ENCODE measurements around the gene SLC36A4.

DNA sequence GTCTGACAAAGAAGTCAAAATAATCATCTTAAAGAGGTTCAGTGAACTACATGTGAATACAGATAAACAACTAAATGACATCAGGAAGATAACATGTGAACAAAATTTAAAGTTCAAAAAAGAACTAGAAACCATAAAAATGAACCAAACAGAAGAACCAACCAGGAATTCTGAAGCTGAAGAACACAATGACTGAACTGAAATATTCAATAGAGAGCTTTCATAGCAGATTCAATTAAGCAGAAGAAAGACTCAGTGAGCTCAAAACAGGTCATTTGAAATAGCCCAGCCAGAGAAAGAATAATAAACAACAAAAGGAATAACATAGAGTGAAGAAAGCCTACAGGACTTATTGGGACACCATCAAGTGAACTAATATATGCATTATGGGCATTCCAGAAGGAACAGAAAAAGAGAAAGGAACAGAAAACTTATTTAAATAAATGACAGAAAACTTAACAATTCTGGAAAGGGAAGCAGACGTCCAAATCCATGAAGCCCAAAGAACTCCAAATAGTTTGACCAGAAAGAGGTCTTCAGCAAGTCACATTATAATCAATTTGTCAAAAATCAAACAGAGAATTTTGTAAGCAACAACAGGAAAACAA, 11.0 kb upstream of the SLC36A4 start:
- TF ChIP-seq, protein P1, sequence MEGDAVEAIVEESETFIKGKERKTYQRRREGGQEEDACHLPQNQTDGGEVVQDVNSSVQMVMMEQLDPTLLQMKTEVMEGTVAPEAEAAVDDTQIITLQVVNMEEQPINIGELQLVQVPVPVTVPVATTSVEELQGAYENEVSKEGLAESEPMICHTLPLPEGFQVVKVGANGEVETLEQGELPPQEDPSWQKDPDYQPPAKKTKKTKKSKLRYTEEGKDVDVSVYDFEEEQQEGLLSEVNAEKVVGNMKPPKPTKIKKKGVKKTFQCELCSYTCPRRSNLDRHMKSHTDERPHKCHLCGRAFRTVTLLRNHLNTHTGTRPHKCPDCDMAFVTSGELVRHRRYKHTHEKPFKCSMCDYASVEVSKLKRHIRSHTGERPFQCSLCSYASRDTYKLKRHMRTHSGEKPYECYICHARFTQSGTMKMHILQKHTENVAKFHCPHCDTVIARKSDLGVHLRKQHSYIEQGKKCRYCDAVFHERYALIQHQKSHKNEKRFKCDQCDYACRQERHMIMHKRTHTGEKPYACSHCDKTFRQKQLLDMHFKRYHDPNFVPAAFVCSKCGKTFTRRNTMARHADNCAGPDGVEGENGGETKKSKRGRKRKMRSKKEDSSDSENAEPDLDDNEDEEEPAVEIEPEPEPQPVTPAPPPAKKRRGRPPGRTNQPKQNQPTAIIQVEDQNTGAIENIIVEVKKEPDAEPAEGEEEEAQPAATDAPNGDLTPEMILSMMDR (conservative IDR thresholded peaks at IDR 0.05; ENCODE audit: low read length) = no peak
- no peak for TF ChIP-seq EZH2phosphoT487 (IDR thresholded peaks at IDR 0.05; ENCODE audit: borderline replicate concordance)
